Chondrocyte (in vitro differentiated cells): ENCODE data around the gene GAB3. TPM values are rescaled to one million over a fixed set of nuclear protein-coding genes. Genes with fewer than 3 reads are reported as not detected.
"Not testable (repeated sequence)": the region's sequence is repeated elsewhere in the genome, so short reads cannot be mapped to it uniquely, and the experiment has no call there.

Source experiments
- DNase-seq: peaks from one replicate; pipeline ENCODE4 v3.0.0; 2021; ENCODE audit warnings: mixed read lengths, low spot score
- H3K27ac Mint-ChIP-seq: one replicate; pipeline ENCODE4 v1.8.0; 2021; ENCODE audit warnings: mild to moderate bottlenecking, moderate library complexity, mixed read lengths; ENCODE audit not compliant: unreplicated experiment
- H3K27me3 Mint-ChIP-seq: 2 replicates; pipeline ENCODE4 v1.8.0; 2021; ENCODE audit warnings: low read depth, mixed read lengths
- H3K36me3 Mint-ChIP-seq: 2 replicates; pipeline ENCODE4 v1.8.0; 2021; ENCODE audit warnings: low read depth, mixed read lengths
- H3K4me1 Mint-ChIP-seq: 2 replicates; pipeline ENCODE4 v1.8.0; 2021; ENCODE audit warnings: low read depth, mild to moderate bottlenecking, mixed read lengths
- H3K4me3 Mint-ChIP-seq: one replicate; pipeline ENCODE4 v1.8.0; 2021; ENCODE audit warnings: mild to moderate bottlenecking, moderate library complexity, mixed read lengths; ENCODE audit not compliant: unreplicated experiment
- H3K9me3 Mint-ChIP-seq: 2 replicates; pipeline ENCODE4 v1.8.0; 2021; ENCODE audit warnings: low read depth, mixed read lengths
- CTCF ChIP-seq: fragments of 200-600 bp; sonication (generic); IDR thresholded peaks from 2 replicates; pipeline ENCODE4 v1.5.0; 2021; ENCODE audit warnings: antibody characterized with exemption, mild to moderate bottlenecking, moderate library complexity
- total RNA-seq: library from RNA; stranded (reverse); gene quantifications from 3 replicates; pipeline ENCODE4 v1.2.1, GENCODE V29; 2021

Gene GAB3
- total RNA-seq, 1 donor from 2014 or later: 2.0 TPM

- DNase-seq: no peak
- TF ChIP-seq CTCF: no peak
- Mint-ChIP-seq H3K27ac (no peak overlapping the region), H3K4me1 (peaks cover 7% of the 10 kb centered on the region), H3K27me3 (no peaks in the 10 kb centered on the region), H3K4me3 (no peak overlapping the region), H3K9me3 (peaks cover 19% of the 10 kb centered on the region), H3K36me3 (peaks cover 5% of the 10 kb centered on the region)
These were observed 54.2 kb downstream of the GAB3 start for GRCh38 chrX:154696676-154697045.

- no peak for DNase-seq
- peak overlapping the region; percentile 38 for H3K27ac Mint-ChIP-seq
- peaks cover 6% of the 10 kb centered on the region for H3K36me3 Mint-ChIP-seq
- H3K4me3 Mint-ChIP-seq: no peak overlapping the region
- TF ChIP-seq CTCF: no peak
- peaks cover 7% of the 10 kb centered on the region for H3K4me1 Mint-ChIP-seq
- no peaks in the 10 kb centered on the region for H3K27me3 Mint-ChIP-seq
- peaks cover 22% of the 10 kb centered on the region for H3K9me3 Mint-ChIP-seq
These were observed 54.8 kb downstream of the GAB3 start for GRCh38 chrX:154695911-154696675.

GRCh38 chrX:154693394-154693793 is 57.5 kb downstream of the GAB3 start:
- TF ChIP-seq CTCF: no peak
- Mint-ChIP-seq H3K9me3 (peaks cover 28% of the 10 kb centered on the region), H3K4me3 (no peak overlapping the region), H3K27me3 (no peaks in the 10 kb centered on the region), H3K36me3 (peaks cover 9% of the 10 kb centered on the region), H3K4me1 (peaks cover 7% of the 10 kb centered on the region), H3K27ac (no peak overlapping the region)
- no peak for DNase-seq

GRCh38 chrX:154690438-154690837 is 60.4 kb downstream of the GAB3 start:
- not testable (repeated sequence) for H3K4me1 Mint-ChIP-seq, H3K27ac Mint-ChIP-seq, H3K4me3 Mint-ChIP-seq, H3K27me3 Mint-ChIP-seq, DNase-seq
- peaks cover 13% of the 10 kb centered on the region for H3K36me3 Mint-ChIP-seq
- H3K9me3 Mint-ChIP-seq: peaks cover 27% of the 10 kb centered on the region

GRCh38 chrX:154672084-154672483 is 78.8 kb downstream of the GAB3 start:
- H3K9me3 Mint-ChIP-seq: peaks cover 43% of the 10 kb centered on the region

GRCh38 chrX:154670848-154671247 is 80.0 kb downstream of the GAB3 start:
- peaks cover 48% of the 10 kb centered on the region for H3K9me3 Mint-ChIP-seq
- H3K27ac Mint-ChIP-seq, DNase-seq: not testable (repeated sequence)

More at GRCh38 chrX:154672084-154672483, 78.8 kb downstream of the GAB3 start:
- H3K4me3 Mint-ChIP-seq, H3K27me3 Mint-ChIP-seq, H3K27ac Mint-ChIP-seq, DNase-seq, H3K4me1 Mint-ChIP-seq, H3K36me3 Mint-ChIP-seq: not testable (repeated sequence)

GRCh38 chrX:154661899-154662298 is 89.0 kb downstream of the GAB3 start:
- no peak overlapping the region for H3K27ac Mint-ChIP-seq
- H3K4me1 Mint-ChIP-seq: no peaks in the 10 kb centered on the region

More at GRCh38 chrX:154670848-154671247, 80.0 kb downstream of the GAB3 start:
- H3K36me3 Mint-ChIP-seq: peaks cover 10% of the 10 kb centered on the region
- not testable (repeated sequence) for H3K27me3 Mint-ChIP-seq, H3K4me1 Mint-ChIP-seq, H3K4me3 Mint-ChIP-seq

More at GRCh38 chrX:154661899-154662298, 89.0 kb downstream of the GAB3 start:
- H3K36me3 Mint-ChIP-seq: peaks cover 3% of the 10 kb centered on the region
- no peak for TF ChIP-seq CTCF
- H3K4me3 Mint-ChIP-seq: no peak overlapping the region
- no peaks in the 10 kb centered on the region for H3K27me3 Mint-ChIP-seq
- peaks cover 37% of the 10 kb centered on the region for H3K9me3 Mint-ChIP-seq
- no peak for DNase-seq
